H1 (cell line): ENCODE data around the gene ARHGEF6. TPM values are rescaled to one million over a fixed set of nuclear protein-coding genes. Genes with fewer than 3 reads are reported as not detected.

ENCODE experiments used
- CTCF ChIA-PET: fragments of 300-600 bp; sonication (Branson Sonifier 250); formaldehyde crosslinking; loops from one replicate; lab custom pipeline; 2021; ENCODE audit not compliant: partially characterized antibody; lab: Charles Lee
- POLR2A ChIA-PET: fragments of 300-600 bp; sonication (Branson Sonifier 250); formaldehyde crosslinking; loops from one replicate; lab custom pipeline; 2021; ENCODE audit warnings: inconsistent platforms; ENCODE audit not compliant: partially characterized antibody; lab: Charles Lee
- DNase-seq, 2 experiments: peaks; one replicate each; pipeline versions ENCODE4 v3.0.0 to v3.0.0-alpha.2; 2010 to 2022; ENCODE audit warnings: low spot score in 2 of 2, low read depth in 1 of 2, mixed read lengths in 1 of 2
- FAIRE-seq: peaks from 2 replicates; lab custom pipeline; 2011; peaks lifted over from hg19 to GRCh38; lab: Jason Lieb, UNC
- H2AFZ ChIP-seq: 2 replicates; pipeline ENCODE4 v1.8.1; 2012; ENCODE audit warnings: low read length, inconsistent platforms
- H2AK5ac ChIP-seq: 2 replicates; pipeline ENCODE4 v1.6.1; 2013; ENCODE audit warnings: low read depth, low read length
- H2BK120ac ChIP-seq: replicated peaks from 2 replicates; pipeline ENCODE3; 2013; ENCODE audit warnings: low read depth, low read length, inconsistent platforms
- H2BK12ac ChIP-seq: 2 replicates; pipeline ENCODE4 v1.6.1; 2013; ENCODE audit warnings: low read depth, low read length
- H2BK15ac ChIP-seq: 2 replicates; pipeline ENCODE4 v1.6.1; 2013; ENCODE audit warnings: low read length
- H2BK20ac ChIP-seq: 2 replicates; pipeline ENCODE4 v1.6.1; 2013; ENCODE audit warnings: low read length
- H2BK5ac ChIP-seq: 2 replicates; pipeline ENCODE4 v1.6.1; 2013; ENCODE audit warnings: low read depth, low read length
- H3K14ac ChIP-seq: 2 replicates; pipeline ENCODE4 v1.6.1; 2013; ENCODE audit warnings: inconsistent platforms; ENCODE audit not compliant: insufficient read length
- H3K18ac ChIP-seq: 2 replicates; pipeline ENCODE4 v1.6.1; 2013; ENCODE audit warnings: low read length; ENCODE audit errors: extremely low read depth
- H3K23ac ChIP-seq: 2 replicates; pipeline ENCODE4 v1.6.1; 2013; ENCODE audit warnings: inconsistent platforms; ENCODE audit not compliant: insufficient read length
- H3K23me2 ChIP-seq: 2 replicates; pipeline ENCODE4 v1.6.1; 2013; ENCODE audit warnings: low read depth, low read length
- H3K27ac ChIP-seq: 2 replicates; pipeline ENCODE4 v1.6.1; 2011; ENCODE audit warnings: low read depth, low read length, inconsistent platforms
- H3K27me3 ChIP-seq, 4 experiments: replicated peaks in 1 of 4; 1 replicate in 1 of 4; 2 replicates in 3 of 4; pipeline versions ENCODE4 v1.6.1 to v1.8.1; 2011 to 2013; ENCODE audit warnings: low read length in 3 of 4, mild to moderate bottlenecking in 3 of 4, inconsistent platforms in 2 of 4, mixed read lengths in 2 of 4, moderate library complexity in 1 of 4; ENCODE audit not compliant: control insufficient read depth in 3 of 4, insufficient read depth in 3 of 4; ENCODE audit errors: extremely low read depth in 1 of 4
- H3K36me3 ChIP-seq, 4 experiments: 2 replicates each; pipeline versions ENCODE4 v1.6.1 to v1.8.1; 2011 to 2013; ENCODE audit warnings: mild to moderate bottlenecking in 4 of 4, low read length in 3 of 4, moderate library complexity in 2 of 4, control low read depth in 1 of 4, inconsistent platforms in 1 of 4; ENCODE audit not compliant: insufficient read depth in 4 of 4, control insufficient read depth in 2 of 4
- H3K4ac ChIP-seq: replicated peaks from 2 replicates; pipeline ENCODE3; 2013; ENCODE audit warnings: low read length, low read depth, mixed read lengths, inconsistent platforms; ENCODE audit not compliant: insufficient read length
- H3K4me1 ChIP-seq, 4 experiments: replicated peaks in 1 of 4; 1 replicate in 1 of 4; 2 replicates in 3 of 4; pipeline versions ENCODE4 v1.6.1 to v1.8.1; 2011 to 2013; ENCODE audit warnings: low read length in 3 of 4, inconsistent platforms in 2 of 4, mixed read lengths in 1 of 4; ENCODE audit not compliant: insufficient read depth in 4 of 4, control insufficient read depth in 3 of 4
- H3K4me2 ChIP-seq, 2 experiments: 2 replicates each; pipeline versions ENCODE4 v1.6.1 to v1.8.1; 2011 to 2013; ENCODE audit warnings: low read depth in 2 of 2, low read length in 2 of 2, control low read depth in 1 of 2, inconsistent platforms in 1 of 2, mild to moderate bottlenecking in 1 of 2; ENCODE audit not compliant: insufficient read depth in 1 of 2
- H3K4me3 ChIP-seq, 4 experiments: fragments of 200-600, 300-600 bp in 1 of 4; sonication (generic), shearing (Covaris generic), sonication (Bioruptor Twin) in 1 of 4; 2 replicates each; pipeline versions ENCODE4 v1.5.1 to v1.8.1; 2011 to 2016; ENCODE audit warnings: low read length in 4 of 4, low read depth in 3 of 4, control low read depth in 2 of 4, inconsistent platforms in 2 of 4, mild to moderate bottlenecking in 2 of 4, mixed read lengths in 1 of 4, moderate library complexity in 1 of 4; ENCODE audit not compliant: insufficient read depth in 2 of 4; ENCODE audit errors: extremely low read depth in 1 of 4
- H3K56ac ChIP-seq: replicated peaks from 2 replicates; pipeline ENCODE3; 2013; ENCODE audit warnings: low read depth, mild to moderate bottlenecking, mixed read lengths, low read length, inconsistent platforms; ENCODE audit not compliant: insufficient read length
- H3K79me1 ChIP-seq: 2 replicates; pipeline ENCODE4 v1.6.1; 2013; ENCODE audit warnings: low read depth, low read length, control low read depth
- H3K79me2 ChIP-seq, 2 experiments: 2 replicates each; pipeline versions ENCODE4 v1.6.1 to v1.8.1; 2012 to 2013; ENCODE audit warnings: low read length in 2 of 2, mild to moderate bottlenecking in 2 of 2, inconsistent platforms in 1 of 2; ENCODE audit not compliant: insufficient read depth in 2 of 2, control insufficient read depth in 1 of 2
- H3K9ac ChIP-seq, 4 experiments: replicated peaks in 1 of 4; 1 replicate in 1 of 4; 2 replicates in 3 of 4; pipeline versions ENCODE4 v1.6.1 to v1.8.1; 2011 to 2013; ENCODE audit warnings: low read depth in 3 of 4, low read length in 3 of 4, control low read depth in 2 of 4, mild to moderate bottlenecking in 2 of 4, moderate library complexity in 2 of 4, inconsistent platforms in 1 of 4; ENCODE audit errors: extremely low read depth in 1 of 4
- H3K9me3 ChIP-seq, 2 experiments: 2 replicates each; pipeline versions ENCODE4 v1.6.1 to v1.8.1; 2012 to 2013; ENCODE audit warnings: mild to moderate bottlenecking in 2 of 2, moderate library complexity in 2 of 2, control low read depth in 1 of 2, inconsistent platforms in 1 of 2, low read depth in 1 of 2, low read length in 1 of 2, mixed read lengths in 1 of 2; ENCODE audit not compliant: insufficient read depth in 2 of 2
- H4K20me1 ChIP-seq, 2 experiments: replicated peaks in 1 of 2; 2 replicates each; pipeline versions ENCODE3 to v1.8.1; 2011 to 2013; ENCODE audit warnings: inconsistent platforms in 2 of 2, low read length in 2 of 2, mild to moderate bottlenecking in 1 of 2; ENCODE audit not compliant: insufficient read depth in 2 of 2, control insufficient read depth in 1 of 2
- H4K5ac ChIP-seq: 2 replicates; pipeline ENCODE4 v1.6.1; 2013; ENCODE audit warnings: low read length, low read depth, mixed read lengths, inconsistent platforms; ENCODE audit not compliant: insufficient read length
- H4K8ac ChIP-seq: 2 replicates; pipeline ENCODE4 v1.8.0; 2013; ENCODE audit warnings: mild to moderate bottlenecking, moderate library complexity, low read length, inconsistent platforms; ENCODE audit not compliant: insufficient read depth; ENCODE audit errors: extremely low read depth
- H4K91ac ChIP-seq: replicated peaks from 2 replicates; pipeline ENCODE3; 2013; ENCODE audit warnings: low read length, mixed read lengths, inconsistent platforms; ENCODE audit not compliant: insufficient read length
- HDAC2 ChIP-seq, 2 experiments: fragments of 300-600 bp in 1 of 2; sonication (generic) in 1 of 2; IDR thresholded peaks; 2 replicates each; pipeline ENCODE4 v1.6.1; 2011 to 2012; ENCODE audit warnings: low read depth in 2 of 2, low read length in 2 of 2, mild to moderate bottlenecking in 2 of 2, moderate library complexity in 2 of 2, borderline replicate concordance in 1 of 2, inconsistent platforms in 1 of 2
- WGBS, 2 experiments: shearing (Covaris generic) in 1 of 2; methylation state at CpG; one replicate each; pipeline versions ENCODE4 v1.1.6 to v1.1.7; 2013 to 2015; ENCODE audit warnings: low lambda C conversion rate in 2 of 2, mixed read lengths in 2 of 2, inconsistent platforms in 1 of 2, low coverage in 1 of 2, missing lambda C conversion rate in 1 of 2; ENCODE audit not compliant: insufficient replicate concordance in 2 of 2, insufficient coverage in 1 of 2, insufficient read length in 1 of 2; ENCODE audit errors: extremely low coverage in 1 of 2, missing lambda C conversion rate in 1 of 2; 5-methylcytosine and 5-hydroxymethylcytosine counted together
- polyA plus RNA-seq, 7 experiments: library from polyadenylated mRNA; depleted of rRNA in 3 of 7; stranded (reverse) in 5 of 7; unstranded in 2 of 7; fragments of >200 nt in 5 of 7; fragments of 200-250 nt in 2 of 7; gene quantifications; 1 replicate in 5 of 7; 2 replicates in 1 of 7; 4 replicates in 1 of 7; pipeline versions ENCODE4 v1.2.1 to v1.2.3, GENCODE V29; 2011 to 2013; ENCODE audit warnings: missing spikeins in 2 of 7, mixed read lengths in 2 of 7
- total RNA-seq: library from RNA; stranded (reverse); fragmentation: NEBNext Ultra II Directional; extraction: Animal tissue kit (Norgen Biotek cat#: 25700); gene quantifications from 2 replicates; pipeline ENCODE4 v1.2.1, GENCODE V29; 2021

ARHGEF6 gene
- total and polyA plus RNA-seq, 2 of the 8 experiments (the other 6 are each of a cell fraction or from before 2014, with no cell fraction given), result 3.6 to 3.7 TPM

GRCh38 chrX:136710325-136710951, 70.3 kb downstream of the ARHGEF6 start:
- Histone ChIP-seq H3K23me2 (no peaks in the 10 kb centered on the region), H3K56ac (no peak overlapping the region), H4K5ac (no peak overlapping the region), H3K23ac (no peak overlapping the region), H4K91ac (no peak overlapping the region), H2AFZ (no peak overlapping the region), H4K20me1 (no peaks in the 10 kb centered on the region), H4K8ac (no peak overlapping the region), H2AK5ac (no peak overlapping the region), H3K79me1 (no peaks in the 10 kb centered on the region), H2BK12ac (no peak overlapping the region), H3K36me3 (no peaks in the 10 kb centered on the region), H3K4ac (no peak overlapping the region), H3K14ac (no peak overlapping the region), H3K27ac (no peak overlapping the region), H3K4me3 (no peak overlapping the region), H2BK5ac (no peak overlapping the region), H3K79me2 (no peaks in the 10 kb centered on the region), H3K9me3 (no peaks in the 10 kb centered on the region), H2BK20ac (no peak overlapping the region), H3K9ac (no peak overlapping the region), H2BK120ac (no peak overlapping the region), H3K4me1 (no peaks in the 10 kb centered on the region; a peak in 1 of 7 replicates), H2BK15ac (no peak overlapping the region), H3K4me2 (no peak overlapping the region), H3K18ac (no peak overlapping the region), H3K27me3 (no peaks in the 10 kb centered on the region)
- POLR2A ChIA-PET, result no interaction called here
- TF ChIP-seq HDAC2 (IDR thresholded peaks at IDR 0.05; ENCODE audit: borderline replicate concordance in 1 of 2, low read depth in 2 of 2, low read length in 2 of 2), result no peak
- FAIRE-seq (no peak), DNase-seq (no peak)
- CTCF ChIA-PET, result interaction anchor here (0.7 to 1.0 kb wide), 3 partner anchors 16 to 117 kb away, joined by 3 read pairs; no protein-coding TSS in a partner anchor
- WGBS, 2 experiments, result 81% methylated on average over 2 of the region's 2 CpGs; no CpG with 5 or more reads in 1 of the 2 experiments
